ENCODE data around the gene ERP44. TPM values are rescaled to one million over a fixed set of nuclear protein-coding genes. Genes with fewer than 3 reads are reported as not detected.

The ERP44 gene
- total RNA-seq, 4 donors from 2014 or later = 12.1 to 13.3 (median 12.7) TPM

DNA sequence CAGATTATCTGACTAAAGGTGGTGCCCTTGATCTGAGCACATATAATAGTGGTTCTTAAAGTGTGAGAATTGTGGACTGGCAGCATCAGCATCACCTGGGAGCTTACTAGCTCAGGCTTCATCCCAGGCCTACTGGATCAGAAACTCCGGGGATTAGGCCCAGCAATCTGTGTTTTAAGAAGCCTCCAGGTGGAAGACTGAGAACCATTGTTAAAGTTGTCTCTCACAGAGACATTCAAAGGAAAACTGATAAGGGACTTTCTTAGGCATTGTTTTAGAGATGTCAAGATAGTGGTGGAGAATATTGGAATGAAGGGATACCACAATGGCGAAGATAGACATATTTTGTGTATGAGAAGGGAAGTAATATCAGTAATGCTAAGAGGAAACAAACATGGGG lies 132.8 kb downstream of the ERP44 start:
- no peak overlapping the region for H3K27ac ChIP-seq (replicated peaks in 1 of 4)
- no peak for DNase-seq (ENCODE audit: extremely low spot score)
- intact Hi-C loops (cut with DNase I) = no loop called here
- no peaks in the 10 kb centered on the region for H3K9me3 ChIP-seq
- no peaks in the 10 kb centered on the region for H3K4me1 ChIP-seq
- H3K4me3 ChIP-seq = no peak overlapping the region
- TF ChIP-seq EP300 (IDR thresholded peaks at IDR 0.05) = no peak
- H3K27me3 ChIP-seq = no peaks in the 10 kb centered on the region
- 100% methylated on average over 2 of the region's 2 CpGs for WGBS
- H3K36me3 ChIP-seq = peaks cover 0 to 58% (median 39%) of the 10 kb centered on the region in 4 donors

DNA sequence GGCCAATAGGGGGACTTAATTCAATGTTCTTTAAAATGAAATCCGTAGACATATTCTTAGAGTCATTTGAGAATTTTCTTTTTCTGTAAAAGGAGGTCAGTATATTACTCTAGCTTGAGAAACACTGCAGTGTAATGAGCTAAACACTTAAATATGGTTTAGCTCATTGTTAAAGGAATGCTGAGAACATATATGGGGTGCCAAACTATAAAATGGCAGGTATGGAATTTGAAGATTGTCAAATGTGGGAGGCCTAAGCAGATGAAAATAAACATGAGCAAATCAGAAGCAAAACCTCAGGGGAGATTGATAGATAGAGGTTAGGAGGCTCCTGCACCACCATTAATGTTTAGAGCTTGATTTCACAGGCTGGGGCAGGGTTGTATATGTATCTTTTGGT lies 134.5 kb downstream of the ERP44 start:
- no peaks in the 10 kb centered on the region for H3K4me1 ChIP-seq
- H3K27me3 ChIP-seq = no peaks in the 10 kb centered on the region
- WGBS = 88% methylated on average over 1 of the region's 1 CpG
- H3K4me3 ChIP-seq = no peak overlapping the region
- intact Hi-C loops (cut with DNase I) = no loop called here
- DNase-seq (ENCODE audit: extremely low spot score) = no peak
- TF ChIP-seq, protein P1, sequence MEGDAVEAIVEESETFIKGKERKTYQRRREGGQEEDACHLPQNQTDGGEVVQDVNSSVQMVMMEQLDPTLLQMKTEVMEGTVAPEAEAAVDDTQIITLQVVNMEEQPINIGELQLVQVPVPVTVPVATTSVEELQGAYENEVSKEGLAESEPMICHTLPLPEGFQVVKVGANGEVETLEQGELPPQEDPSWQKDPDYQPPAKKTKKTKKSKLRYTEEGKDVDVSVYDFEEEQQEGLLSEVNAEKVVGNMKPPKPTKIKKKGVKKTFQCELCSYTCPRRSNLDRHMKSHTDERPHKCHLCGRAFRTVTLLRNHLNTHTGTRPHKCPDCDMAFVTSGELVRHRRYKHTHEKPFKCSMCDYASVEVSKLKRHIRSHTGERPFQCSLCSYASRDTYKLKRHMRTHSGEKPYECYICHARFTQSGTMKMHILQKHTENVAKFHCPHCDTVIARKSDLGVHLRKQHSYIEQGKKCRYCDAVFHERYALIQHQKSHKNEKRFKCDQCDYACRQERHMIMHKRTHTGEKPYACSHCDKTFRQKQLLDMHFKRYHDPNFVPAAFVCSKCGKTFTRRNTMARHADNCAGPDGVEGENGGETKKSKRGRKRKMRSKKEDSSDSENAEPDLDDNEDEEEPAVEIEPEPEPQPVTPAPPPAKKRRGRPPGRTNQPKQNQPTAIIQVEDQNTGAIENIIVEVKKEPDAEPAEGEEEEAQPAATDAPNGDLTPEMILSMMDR (IDR thresholded peaks at IDR 0.05) = no peak
- no peak for TF ChIP-seq POLR2AphosphoS5 (IDR thresholded peaks at IDR 0.05)
- no peak for TF ChIP-seq POLR2A (IDR thresholded peaks at IDR 0.05; ENCODE audit: low read depth)
- TF ChIP-seq EP300 (IDR thresholded peaks at IDR 0.05) = no peak
- H3K27ac ChIP-seq (replicated peaks in 1 of 4) = no peak overlapping the region
- peaks cover 0 to 58% (median 37%) of the 10 kb centered on the region in 4 donors for H3K36me3 ChIP-seq
- H3K9me3 ChIP-seq = no peaks in the 10 kb centered on the region

DNA sequence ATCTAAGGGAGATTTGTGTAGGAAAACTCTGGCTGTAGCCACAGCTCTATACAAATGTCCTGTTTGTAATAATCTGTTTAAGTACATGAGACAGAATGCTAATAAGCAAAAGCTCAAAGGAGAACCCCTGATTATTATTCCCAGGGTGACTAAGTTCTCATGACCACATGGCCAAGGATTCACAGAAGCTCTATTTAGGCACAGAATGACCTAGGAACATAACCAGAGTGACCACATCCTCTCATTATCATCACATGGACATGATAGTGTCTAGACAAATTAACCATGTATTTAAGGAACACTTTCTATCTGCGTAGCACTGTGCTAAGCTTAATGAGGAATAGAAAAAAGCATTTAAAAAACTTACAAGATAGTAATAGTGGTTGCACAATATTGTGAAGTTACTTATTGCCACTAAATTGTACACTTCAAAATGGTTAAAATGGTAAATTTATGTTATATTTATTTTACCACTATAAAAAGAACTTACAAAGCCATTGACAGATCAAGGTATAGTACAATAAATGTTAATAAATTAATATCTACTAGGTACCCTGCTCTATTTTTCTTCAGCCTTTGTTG lies 136.0 kb downstream of the ERP44 start:
- Histone ChIP-seq H3K4me3 (no peak overlapping the region), H3K27ac (replicated peaks in 1 of 4) (no peak overlapping the region), H3K27me3 (no peaks in the 10 kb centered on the region), H3K9me3 (no peaks in the 10 kb centered on the region), H3K36me3 (peaks cover 0 to 52% (median 22%) of the 10 kb centered on the region in 4 donors), H3K4me1 (no peaks in the 10 kb centered on the region)
- no peak for DNase-seq (ENCODE audit: extremely low spot score)
- TF ChIP-seq POLR2AphosphoS5 (IDR thresholded peaks at IDR 0.05) (no peak), EP300 (IDR thresholded peaks at IDR 0.05) (no peak), POLR2A (IDR thresholded peaks at IDR 0.05; ENCODE audit: low read depth) (no peak)
- TF ChIP-seq, protein P1 (IDR thresholded peaks at IDR 0.05) = no peak
- intact Hi-C loops (cut with DNase I) = no loop called here
- WGBS = 100% methylated on average over 1 of the region's 1 CpG

DNA sequence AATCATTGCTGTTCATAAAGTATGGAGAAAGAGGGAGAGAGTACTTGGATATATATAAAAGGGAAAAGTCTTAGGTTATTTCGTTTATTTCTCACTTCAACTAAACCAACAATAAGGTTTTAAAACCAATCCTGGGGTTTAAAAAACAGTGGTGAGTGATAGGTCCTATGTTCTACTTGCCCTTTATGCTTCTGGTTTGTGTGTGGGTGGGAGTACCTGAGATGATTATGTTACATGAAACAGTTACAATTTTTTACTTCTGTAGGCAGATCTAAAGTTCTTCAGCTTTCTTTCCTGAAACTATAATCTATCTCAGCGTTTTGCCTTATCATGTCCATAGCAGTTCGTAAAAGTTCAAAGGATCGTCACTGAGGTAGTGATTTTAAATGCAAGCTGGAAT lies 143.2 kb downstream of the ERP44 start:
- no peak for TF ChIP-seq POLR2AphosphoS5 (IDR thresholded peaks at IDR 0.05)
- no peak for TF ChIP-seq EP300 (IDR thresholded peaks at IDR 0.05)
- TF ChIP-seq POLR2A (IDR thresholded peaks at IDR 0.05; ENCODE audit: low read depth) = no peak
- TF ChIP-seq, protein P1 (IDR thresholded peaks at IDR 0.05) = no peak
- Histone ChIP-seq H3K4me1 (no peaks in the 10 kb centered on the region), H3K36me3 (peaks cover 8 to 33% (median 11%) of the 10 kb centered on the region in 4 donors), H3K4me3 (no peak overlapping the region), H3K27me3 (no peaks in the 10 kb centered on the region), H3K27ac (replicated peaks in 1 of 4) (no peak overlapping the region), H3K9me3 (no peaks in the 10 kb centered on the region)
- no peak for DNase-seq (ENCODE audit: extremely low spot score)
- intact Hi-C loops (cut with DNase I) = no loop called here
- WGBS = 92% methylated on average over 4 of the region's 4 CpGs

DNA sequence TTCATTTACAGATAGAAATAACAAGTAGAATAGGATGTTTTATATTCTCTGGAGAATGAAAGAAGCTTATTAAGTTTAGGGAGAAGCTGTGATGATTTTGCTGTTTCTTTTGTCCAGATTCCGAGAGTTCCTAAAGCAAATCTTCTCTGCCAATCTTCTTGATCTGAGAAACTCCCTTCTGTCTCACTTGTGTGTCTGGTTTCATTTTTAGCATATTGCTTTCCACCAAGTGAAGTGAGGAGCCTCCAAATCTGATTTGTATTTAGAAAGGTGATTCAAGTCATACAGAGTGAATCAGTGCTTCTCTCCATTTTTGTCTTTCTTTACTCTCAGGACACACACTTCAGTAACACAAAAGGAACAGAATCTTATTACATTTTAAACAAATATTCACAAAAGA lies 144.0 kb downstream of the ERP44 start:
- 57% methylated on average over 1 of the region's 1 CpG for WGBS
- intact Hi-C loops (cut with DNase I) = no loop called here

More for the DNA sequence above, 144.0 kb downstream of the ERP44 start:
- Histone ChIP-seq H3K27ac (replicated peaks in 1 of 4) (no peak overlapping the region), H3K27me3 (no peaks in the 10 kb centered on the region), H3K4me1 (no peaks in the 10 kb centered on the region), H3K36me3 (peaks cover 3 to 26% (median 10%) of the 10 kb centered on the region in 4 donors), H3K9me3 (no peaks in the 10 kb centered on the region), H3K4me3 (no peak overlapping the region)
- TF ChIP-seq, protein P1 (IDR thresholded peaks at IDR 0.05) = no peak
- TF ChIP-seq POLR2A (IDR thresholded peaks at IDR 0.05; ENCODE audit: low read depth) = no peak
- TF ChIP-seq POLR2AphosphoS5 (IDR thresholded peaks at IDR 0.05) = no peak
- TF ChIP-seq EP300 (IDR thresholded peaks at IDR 0.05) = no peak
- no peak for DNase-seq (ENCODE audit: extremely low spot score)

All from esophagus muscularis mucosa (tissue), 4 donors.